Measurements from ENCODE around the gene PPY.

DNA sequence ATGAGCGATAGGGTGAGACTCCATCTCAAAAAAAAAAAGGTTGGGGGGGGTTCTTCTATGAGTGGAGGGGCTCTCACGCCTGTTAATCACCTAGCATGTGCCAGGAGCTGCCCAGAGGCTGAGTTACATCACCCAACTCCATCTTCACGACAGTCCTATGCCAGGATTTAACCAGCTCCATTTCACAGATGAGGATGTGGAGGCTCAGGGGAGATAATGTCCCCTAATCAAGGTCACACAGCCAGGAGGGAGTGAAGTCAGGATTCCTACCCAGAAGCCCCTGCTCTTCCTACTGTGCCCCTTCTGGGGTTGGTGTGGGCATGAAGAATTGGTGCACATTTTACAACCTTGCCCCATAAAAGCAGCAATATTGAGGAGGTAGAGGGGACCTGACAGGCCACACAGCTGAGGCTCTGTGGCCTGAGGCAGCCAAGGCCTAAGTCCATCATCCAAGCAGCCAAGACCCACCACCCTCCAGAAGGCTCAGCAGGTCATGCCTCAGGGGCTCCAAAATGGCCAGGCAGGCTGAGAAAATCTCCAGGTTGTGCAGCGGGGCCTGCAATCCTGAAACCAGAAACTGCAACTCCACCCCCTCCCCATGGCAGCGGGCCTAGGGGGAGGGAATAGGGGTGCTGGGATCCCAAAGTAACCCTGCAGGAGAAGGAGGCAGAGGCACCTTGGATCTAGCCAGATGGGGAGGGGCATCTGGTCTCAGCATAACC lies 6.9 kb downstream of the PPY start:
- TF ChIP-seq, protein P1, sequence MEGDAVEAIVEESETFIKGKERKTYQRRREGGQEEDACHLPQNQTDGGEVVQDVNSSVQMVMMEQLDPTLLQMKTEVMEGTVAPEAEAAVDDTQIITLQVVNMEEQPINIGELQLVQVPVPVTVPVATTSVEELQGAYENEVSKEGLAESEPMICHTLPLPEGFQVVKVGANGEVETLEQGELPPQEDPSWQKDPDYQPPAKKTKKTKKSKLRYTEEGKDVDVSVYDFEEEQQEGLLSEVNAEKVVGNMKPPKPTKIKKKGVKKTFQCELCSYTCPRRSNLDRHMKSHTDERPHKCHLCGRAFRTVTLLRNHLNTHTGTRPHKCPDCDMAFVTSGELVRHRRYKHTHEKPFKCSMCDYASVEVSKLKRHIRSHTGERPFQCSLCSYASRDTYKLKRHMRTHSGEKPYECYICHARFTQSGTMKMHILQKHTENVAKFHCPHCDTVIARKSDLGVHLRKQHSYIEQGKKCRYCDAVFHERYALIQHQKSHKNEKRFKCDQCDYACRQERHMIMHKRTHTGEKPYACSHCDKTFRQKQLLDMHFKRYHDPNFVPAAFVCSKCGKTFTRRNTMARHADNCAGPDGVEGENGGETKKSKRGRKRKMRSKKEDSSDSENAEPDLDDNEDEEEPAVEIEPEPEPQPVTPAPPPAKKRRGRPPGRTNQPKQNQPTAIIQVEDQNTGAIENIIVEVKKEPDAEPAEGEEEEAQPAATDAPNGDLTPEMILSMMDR (IDR thresholded peaks at IDR 0.05) = no peak
- no peak for TF ChIP-seq POLR2A (IDR thresholded peaks at IDR 0.05)
- TF ChIP-seq EP300 (IDR thresholded peaks at IDR 0.05) = no peak
- TF ChIP-seq POLR2AphosphoS5 (IDR thresholded peaks at IDR 0.05) = no peak
